HEK293 (cell line): ENCODE data around the gene TCAF1.

Source experiments
- BCL11B ChIP-seq: fragments of 450-650 bp; formaldehyde crosslinking; IDR thresholded peaks from 2 replicates; pipeline ENCODE4 v1.5.1; 2016; ENCODE audit warnings: low read depth, missing biosample characterization, missing genetic modification characterization
- TF ChIP-seq, protein P1 (sequence below): fragments of 450-650 bp; formaldehyde crosslinking; IDR thresholded peaks from 2 replicates; pipeline ENCODE4 v1.5.1; 2016; ENCODE audit warnings: missing biosample characterization, missing genetic modification characterization
- TF ChIP-seq, protein P2 (sequence below): fragments of 450-650 bp; formaldehyde crosslinking; IDR thresholded peaks from 2 replicates; pipeline ENCODE4 v1.5.1; 2016; ENCODE audit warnings: missing biosample characterization, missing genetic modification characterization, low read depth

DNA sequence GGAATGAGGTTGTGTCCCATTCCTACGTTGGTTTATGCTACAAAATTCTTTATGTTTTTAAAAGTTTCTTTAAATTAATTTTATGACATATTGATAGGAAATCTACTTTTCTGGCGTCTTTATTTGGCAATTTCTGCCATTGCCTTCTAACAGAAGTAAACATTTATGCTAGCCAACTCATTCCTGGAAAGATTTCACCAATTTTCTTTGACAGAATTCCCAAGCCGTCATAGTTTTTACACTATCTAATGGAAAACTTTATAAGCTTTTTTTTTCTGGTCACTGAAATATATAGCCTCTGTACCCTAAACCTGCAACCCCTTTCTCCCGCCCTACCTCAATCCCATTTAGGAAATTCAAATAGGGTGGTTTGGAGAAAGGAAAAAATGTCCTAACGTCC, 6.1 kb upstream of the TCAF1 start:
- TF ChIP-seq BCL11B (tag by site-specific recombination): no peak
- TF ChIP-seq, protein P1, sequence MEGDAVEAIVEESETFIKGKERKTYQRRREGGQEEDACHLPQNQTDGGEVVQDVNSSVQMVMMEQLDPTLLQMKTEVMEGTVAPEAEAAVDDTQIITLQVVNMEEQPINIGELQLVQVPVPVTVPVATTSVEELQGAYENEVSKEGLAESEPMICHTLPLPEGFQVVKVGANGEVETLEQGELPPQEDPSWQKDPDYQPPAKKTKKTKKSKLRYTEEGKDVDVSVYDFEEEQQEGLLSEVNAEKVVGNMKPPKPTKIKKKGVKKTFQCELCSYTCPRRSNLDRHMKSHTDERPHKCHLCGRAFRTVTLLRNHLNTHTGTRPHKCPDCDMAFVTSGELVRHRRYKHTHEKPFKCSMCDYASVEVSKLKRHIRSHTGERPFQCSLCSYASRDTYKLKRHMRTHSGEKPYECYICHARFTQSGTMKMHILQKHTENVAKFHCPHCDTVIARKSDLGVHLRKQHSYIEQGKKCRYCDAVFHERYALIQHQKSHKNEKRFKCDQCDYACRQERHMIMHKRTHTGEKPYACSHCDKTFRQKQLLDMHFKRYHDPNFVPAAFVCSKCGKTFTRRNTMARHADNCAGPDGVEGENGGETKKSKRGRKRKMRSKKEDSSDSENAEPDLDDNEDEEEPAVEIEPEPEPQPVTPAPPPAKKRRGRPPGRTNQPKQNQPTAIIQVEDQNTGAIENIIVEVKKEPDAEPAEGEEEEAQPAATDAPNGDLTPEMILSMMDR: no peak
- TF ChIP-seq, protein P2, sequence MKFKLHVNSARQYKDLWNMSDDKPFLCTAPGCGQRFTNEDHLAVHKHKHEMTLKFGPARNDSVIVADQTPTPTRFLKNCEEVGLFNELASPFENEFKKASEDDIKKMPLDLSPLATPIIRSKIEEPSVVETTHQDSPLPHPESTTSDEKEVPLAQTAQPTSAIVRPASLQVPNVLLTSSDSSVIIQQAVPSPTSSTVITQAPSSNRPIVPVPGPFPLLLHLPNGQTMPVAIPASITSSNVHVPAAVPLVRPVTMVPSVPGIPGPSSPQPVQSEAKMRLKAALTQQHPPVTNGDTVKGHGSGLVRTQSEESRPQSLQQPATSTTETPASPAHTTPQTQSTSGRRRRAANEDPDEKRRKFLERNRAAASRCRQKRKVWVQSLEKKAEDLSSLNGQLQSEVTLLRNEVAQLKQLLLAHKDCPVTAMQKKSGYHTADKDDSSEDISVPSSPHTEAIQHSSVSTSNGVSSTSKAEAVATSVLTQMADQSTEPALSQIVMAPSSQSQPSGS (tag by site-specific recombination): no peak
